PC-9 (cell line): Measurements from ENCODE around the gene CPXM2. TPM values are rescaled to one million over a fixed set of nuclear protein-coding genes. Genes with fewer than 3 reads are reported as not detected.

Source experiments
- BruUV-seq: library from RNA; stranded (reverse); fragments of 400-500 nt; replicated peaks from 2 replicates; lab custom pipeline; 2021; lab: Mats Ljungman, UMichigan
- CTCF ChIA-PET: fragments of 300-600 bp; sonication (Branson Sonifier 250); formaldehyde crosslinking; loops from one replicate; lab custom pipeline; 2022; ENCODE audit warnings: antibody characterized with exemption; lab: Charles Lee
- POLR2A ChIA-PET: fragments of 300-600 bp; sonication (Branson Sonifier 250); formaldehyde crosslinking; loops from one replicate; lab custom pipeline; 2022; ENCODE audit warnings: antibody characterized with exemption; ENCODE audit not compliant: unreplicated experiment; lab: Charles Lee
- DNase-seq, 2 experiments: peaks; one replicate each; pipeline versions ENCODE4 v3.0.0 to v3.0.0-alpha.2; 2015 to 2022; ENCODE audit warnings: mixed read lengths in 1 of 2
- H2AFZ ChIP-seq: fragments of 200-600 bp; sonication (generic); 2 replicates; pipeline ENCODE4 v1.8.1; 2017; ENCODE audit warnings: antibody characterized with exemption
- H3F3A ChIP-seq: fragments of 200-600 bp; sonication (generic); 2 replicates; pipeline ENCODE4 v1.8.1; 2017; ENCODE audit warnings: antibody characterized with exemption, mild to moderate bottlenecking, low read depth; ENCODE audit not compliant: insufficient read depth
- H3K27ac ChIP-seq: fragments of 200-600 bp; sonication (generic); 2 replicates; pipeline ENCODE4 v1.6.1; 2016; ENCODE audit warnings: mixed run types
- H3K27me3 ChIP-seq: fragments of 200-600 bp; sonication (generic); 2 replicates; pipeline ENCODE4 v1.6.1; 2016; ENCODE audit warnings: low read depth, mixed run types; ENCODE audit not compliant: insufficient read depth
- H3K36me3 ChIP-seq: fragments of 200-600 bp; sonication (generic); 2 replicates; pipeline ENCODE4 v1.6.1; 2016; ENCODE audit warnings: low read depth, mixed run types
- H3K4me1 ChIP-seq: fragments of 200-600 bp; sonication (generic); replicated peaks from 2 replicates; pipeline ENCODE4 v1.6.1; 2016; ENCODE audit warnings: mixed run types; ENCODE audit not compliant: insufficient read depth
- H3K4me2 ChIP-seq: fragments of 200-600 bp; sonication (generic); 2 replicates; pipeline ENCODE4 v1.6.1; 2017; ENCODE audit warnings: mixed run types
- H3K4me3 ChIP-seq: fragments of 200-600 bp; sonication (generic); 2 replicates; pipeline ENCODE4 v1.6.1; 2016; ENCODE audit warnings: mixed run types
- H3K79me2 ChIP-seq: fragments of 200-600 bp; sonication (generic); 2 replicates; pipeline ENCODE4 v1.6.1; 2017; ENCODE audit warnings: low read depth, mixed run types
- H3K9me2 ChIP-seq: fragments of 200-600 bp; sonication (generic); 2 replicates; pipeline ENCODE4 v1.8.1; 2017; ENCODE audit warnings: mild to moderate bottlenecking; ENCODE audit not compliant: insufficient read depth
- H3K9me3 ChIP-seq: fragments of 200-600 bp; sonication (generic); 2 replicates; pipeline ENCODE4 v1.8.1; 2016; ENCODE audit warnings: low read depth; ENCODE audit not compliant: insufficient read depth
- H4K20me1 ChIP-seq: fragments of 200-600 bp; sonication (generic); 2 replicates; pipeline ENCODE4 v1.8.1; 2017; ENCODE audit not compliant: insufficient read depth
- EZH2 ChIP-seq: fragments of 200-600 bp; sonication (generic); IDR thresholded peaks from 2 replicates; pipeline ENCODE4 v1.8.0; 2017; ENCODE audit warnings: antibody characterized with exemption, low read depth
- intact Hi-C: fragments of 100-400 bp; cut with micrococcal nuclease; formaldehyde crosslinking; loops from one replicate; pipeline ENCODE4 v1.10.0; 2022; ENCODE audit not compliant: unreplicated experiment
- total RNA-seq: library from RNA; stranded (reverse); gene quantifications from 2 replicates; pipeline ENCODE4 v1.2.3, GENCODE V29; 2021
- TF ChIP-seq, protein P1 (sequence below): fragments of 200-600 bp; sonication (generic); conservative IDR thresholded peaks from 2 replicates; pipeline ENCODE4 v1.6.1; 2017; ENCODE audit warnings: mixed run types, antibody characterized with exemption, mild to moderate bottlenecking, moderate library complexity

Gene CPXM2
- total RNA-seq, 1 experiment from 2014 or later = not detected

GRCh38 chr10:123757853-123758252 lies 133.8 kb downstream of the CPXM2 start:
- ChIA-PET CTCF (no interaction called here), POLR2A (no interaction called here)
- H3K27me3 ChIP-seq = peaks cover 66% of the 10 kb centered on the region
- H3K36me3 ChIP-seq = no peaks in the 10 kb centered on the region
- no TSS peak for BruUV-seq
- no peak for DNase-seq
- H3K9me3 ChIP-seq = no peaks in the 10 kb centered on the region
- no peaks in the 10 kb centered on the region for H3K9me2 ChIP-seq
- no peak overlapping the region for H2AFZ ChIP-seq
- H3K4me1 ChIP-seq = no peaks in the 10 kb centered on the region
- no peaks in the 10 kb centered on the region for H4K20me1 ChIP-seq
- no peaks in the 10 kb centered on the region for H3F3A ChIP-seq
- no peak for TF ChIP-seq EZH2
- TF ChIP-seq, protein P1, sequence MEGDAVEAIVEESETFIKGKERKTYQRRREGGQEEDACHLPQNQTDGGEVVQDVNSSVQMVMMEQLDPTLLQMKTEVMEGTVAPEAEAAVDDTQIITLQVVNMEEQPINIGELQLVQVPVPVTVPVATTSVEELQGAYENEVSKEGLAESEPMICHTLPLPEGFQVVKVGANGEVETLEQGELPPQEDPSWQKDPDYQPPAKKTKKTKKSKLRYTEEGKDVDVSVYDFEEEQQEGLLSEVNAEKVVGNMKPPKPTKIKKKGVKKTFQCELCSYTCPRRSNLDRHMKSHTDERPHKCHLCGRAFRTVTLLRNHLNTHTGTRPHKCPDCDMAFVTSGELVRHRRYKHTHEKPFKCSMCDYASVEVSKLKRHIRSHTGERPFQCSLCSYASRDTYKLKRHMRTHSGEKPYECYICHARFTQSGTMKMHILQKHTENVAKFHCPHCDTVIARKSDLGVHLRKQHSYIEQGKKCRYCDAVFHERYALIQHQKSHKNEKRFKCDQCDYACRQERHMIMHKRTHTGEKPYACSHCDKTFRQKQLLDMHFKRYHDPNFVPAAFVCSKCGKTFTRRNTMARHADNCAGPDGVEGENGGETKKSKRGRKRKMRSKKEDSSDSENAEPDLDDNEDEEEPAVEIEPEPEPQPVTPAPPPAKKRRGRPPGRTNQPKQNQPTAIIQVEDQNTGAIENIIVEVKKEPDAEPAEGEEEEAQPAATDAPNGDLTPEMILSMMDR = no peak
- H3K79me2 ChIP-seq = no peaks in the 10 kb centered on the region
- no peak overlapping the region for H3K27ac ChIP-seq
- no peak overlapping the region for H3K4me3 ChIP-seq
- no peak overlapping the region for H3K4me2 ChIP-seq
- intact Hi-C loops = no loop called here

DNA sequence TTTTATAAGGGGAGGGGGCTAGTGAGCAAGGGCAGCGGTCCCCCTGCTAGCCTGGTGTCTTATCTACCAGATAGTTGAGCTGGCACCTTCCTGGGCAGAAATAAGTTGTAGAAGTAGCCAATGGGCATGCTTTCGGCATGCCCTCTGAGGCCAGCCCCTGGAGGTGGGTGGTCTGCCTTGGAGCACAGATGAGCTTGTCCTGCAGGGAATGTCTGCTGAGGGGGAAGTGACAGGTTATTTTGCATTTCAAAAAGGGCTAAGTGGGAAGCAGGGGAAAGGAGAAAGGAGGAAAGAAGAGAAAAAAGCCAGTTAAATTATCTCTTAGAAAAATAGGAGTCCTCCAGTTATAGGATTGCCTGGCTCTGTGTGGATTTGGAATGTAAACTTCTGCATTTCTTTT lies 136.5 kb downstream of the CPXM2 start:
- intact Hi-C loops = no loop called here
- Histone ChIP-seq H3K4me1 (no peaks in the 10 kb centered on the region), H4K20me1 (no peaks in the 10 kb centered on the region), H3K9me3 (no peaks in the 10 kb centered on the region), H3K9me2 (no peaks in the 10 kb centered on the region), H3K27me3 (peaks cover 59% of the 10 kb centered on the region), H3K27ac (no peak overlapping the region), H3K79me2 (no peaks in the 10 kb centered on the region), H3K4me2 (no peak overlapping the region), H3K4me3 (no peak overlapping the region), H3K36me3 (no peaks in the 10 kb centered on the region), H3F3A (no peaks in the 10 kb centered on the region), H2AFZ (no peak overlapping the region)
- DNase-seq = no peak
- POLR2A ChIA-PET = no interaction called here
- BruUV-seq = no TSS peak
- TF ChIP-seq, protein P1 = no peak
- no peak for TF ChIP-seq EZH2
- CTCF ChIA-PET = no interaction called here

- Histone ChIP-seq H3K9me2 (no peaks in the 10 kb centered on the region), H3K27ac (no peak overlapping the region), H3K4me1 (no peaks in the 10 kb centered on the region), H3K4me3 (no peak overlapping the region), H3K79me2 (no peaks in the 10 kb centered on the region), H3K4me2 (no peak overlapping the region), H3K36me3 (no peaks in the 10 kb centered on the region), H3K27me3 (peaks cover 53% of the 10 kb centered on the region), H2AFZ (no peak overlapping the region), H3F3A (no peaks in the 10 kb centered on the region), H3K9me3 (no peaks in the 10 kb centered on the region), H4K20me1 (no peaks in the 10 kb centered on the region)
- BruUV-seq = no TSS peak
- no peak for DNase-seq
- ChIA-PET POLR2A (no interaction called here), CTCF (no interaction called here)
- intact Hi-C loops = no loop called here
- TF ChIP-seq EZH2 = no peak
- TF ChIP-seq, protein P1 = no peak
These were observed 137.5 kb downstream of the CPXM2 start for GRCh38 chr10:123754123-123754522.
